HepG2 (cell line): ENCODE data around the gene MRRF. TPM values are rescaled to one million over a fixed set of nuclear protein-coding genes. Genes with fewer than 3 reads are reported as not detected.

Source experiments
- ATAC-seq: fragments of 200-7000 bp; cut with Tn5 transposase; 3 replicates; pipeline ENCODE4 v1.9.1; 2020; ENCODE audit warnings: mild to moderate bottlenecking, moderate library complexity
- BruUV-seq: library from RNA; stranded (reverse); fragments of 400-500 nt; replicated peaks from 2 replicates; lab custom pipeline; 2021; lab: Mats Ljungman, UMichigan
- CTCF ChIA-PET: fragments of 300-600 bp; formaldehyde crosslinking; extraction: SDS; loops from one replicate; lab custom pipeline; 2021; ENCODE audit warnings: low total read pairs, inconsistent platforms, low intra/inter-chr PET ratio; lab: Yijun Ruan, JAX
- POLR2A ChIA-PET: fragments of 350-600 bp; sonication (Branson Sonifier 250); formaldehyde crosslinking; loops from one replicate; lab custom pipeline; 2020; ENCODE audit warnings: antibody characterized with exemption, inconsistent platforms; lab: Yijun Ruan, JAX
- DNase-seq: peaks from one replicate; pipeline ENCODE4 v3.0.0-alpha.2; 2015; ENCODE audit warnings: low spot score
- FAIRE-seq: peaks from 3 replicates; lab custom pipeline; 2011; peaks lifted over from hg19 to GRCh38; lab: Jason Lieb, UNC
- H2AFZ ChIP-seq: one replicate; pipeline ENCODE4 v1.6.1; 2011; ENCODE audit warnings: low read length, inconsistent platforms
- H3K27ac ChIP-seq: fragments of 300-600 bp; 3 replicates; pipeline ENCODE4 v1.8.0; 2011; ENCODE audit warnings: mixed run types, mild to moderate bottlenecking, mixed read lengths, low read length, inconsistent platforms; ENCODE audit not compliant: insufficient read depth; ENCODE audit errors: extremely low read length
- H3K27me3 ChIP-seq, 2 experiments: fragments of 200-600 bp in 1 of 2; 2 replicates in 1 of 2; 3 replicates in 1 of 2; pipeline versions ENCODE4 v1.6.0 to v1.8.0; 2011; ENCODE audit warnings: low read length in 2 of 2, mild to moderate bottlenecking in 2 of 2, moderate library complexity in 2 of 2, inconsistent platforms in 1 of 2; ENCODE audit not compliant: insufficient read depth in 2 of 2, control insufficient read depth in 1 of 2
- H3K36me3 ChIP-seq, 2 experiments: fragments of 200-600 bp in 1 of 2; replicated peaks in 1 of 2; 2 replicates in 1 of 2; 3 replicates in 1 of 2; pipeline versions ENCODE4 v1.5.1 to v1.8.0; 2011; ENCODE audit warnings: low read length in 2 of 2, inconsistent platforms in 1 of 2; ENCODE audit not compliant: insufficient read depth in 2 of 2, control insufficient read depth in 1 of 2
- H3K4me1 ChIP-seq: 2 replicates; pipeline ENCODE4 v1.5.1; 2012; ENCODE audit warnings: low read length, inconsistent platforms; ENCODE audit not compliant: insufficient read depth
- H3K4me2 ChIP-seq: 2 replicates; pipeline ENCODE4 v1.6.0; 2011; ENCODE audit warnings: low read depth, low read length, inconsistent platforms
- H3K4me3 ChIP-seq, 3 experiments: fragments of 200-600 bp in 1 of 3; sonication (generic), shearing (Covaris generic) in 1 of 3; replicated peaks in 1 of 3; 2 replicates each; pipeline ENCODE4 v1.5.1; 2011 to 2016; ENCODE audit warnings: low read length in 3 of 3, inconsistent platforms in 2 of 3, low read depth in 2 of 3, mild to moderate bottlenecking in 2 of 3, control low read depth in 1 of 3, mixed read lengths in 1 of 3; ENCODE audit not compliant: insufficient read depth in 1 of 3
- H3K79me2 ChIP-seq: one replicate; pipeline ENCODE4 v1.6.1; 2011; ENCODE audit warnings: low read length, inconsistent platforms; ENCODE audit not compliant: insufficient read depth
- H3K9ac ChIP-seq: 2 replicates; pipeline ENCODE4 v1.6.0; 2011; ENCODE audit warnings: mild to moderate bottlenecking, low read depth, low read length, inconsistent platforms; ENCODE audit not compliant: insufficient read depth
- H3K9me3 ChIP-seq: 2 replicates; pipeline ENCODE4 v1.5.1; 2012; ENCODE audit warnings: mild to moderate bottlenecking, low read length
- H4K20me1 ChIP-seq: 2 replicates; pipeline ENCODE4 v1.6.0; 2011; ENCODE audit warnings: inconsistent platforms, mild to moderate bottlenecking, low read length, moderate library complexity; ENCODE audit not compliant: insufficient read depth
- CENPBD1 ChIP-seq: sonication (generic); formaldehyde crosslinking; IDR thresholded peaks from 2 replicates; pipeline ENCODE4 v1.8.0; 2022; ENCODE audit warnings: missing genetic modification reagents, low read depth, mild to moderate bottlenecking, borderline replicate concordance
- EP300 ChIP-seq, 3 experiments: sonication (generic) in 1 of 3; formaldehyde crosslinking in 1 of 3; IDR thresholded peaks; 2 replicates each; pipeline versions ENCODE4 v1.5.1 to v1.6.1; 2011 to 2020; ENCODE audit warnings: low read depth in 2 of 3, low read length in 2 of 3, borderline replicate concordance in 1 of 3, improper control_type of control experiment in 1 of 3, mild to moderate bottlenecking in 1 of 3, missing genetic modification reagents in 1 of 3, moderate library complexity in 1 of 3
- FOXJ3 ChIP-seq: sonication (generic); formaldehyde crosslinking; IDR thresholded peaks from 2 replicates; pipeline ENCODE4 v1.4.0; 2020; ENCODE audit warnings: missing genetic modification reagents, mild to moderate bottlenecking, borderline replicate concordance
- KMT2A ChIP-seq: sonication (generic); formaldehyde crosslinking; IDR thresholded peaks from 2 replicates; pipeline ENCODE4 v1.4.0; 2020; ENCODE audit warnings: missing genetic modification reagents
- MAF1 ChIP-seq: sonication (generic); formaldehyde crosslinking; IDR thresholded peaks from 2 replicates; pipeline ENCODE4 v1.5.0; 2020; ENCODE audit warnings: missing genetic modification reagents, borderline replicate concordance
- MNT ChIP-seq: fragments of 450-650 bp; IDR thresholded peaks from 2 replicates; pipeline ENCODE4 v1.6.1; 2016
- PHB2 ChIP-seq: fragments of 450-650 bp; IDR thresholded peaks from 2 replicates; pipeline ENCODE4 v1.6.1; 2018; ENCODE audit not compliant: partially characterized antibody
- RORA ChIP-seq: sonication (generic); formaldehyde crosslinking; IDR thresholded peaks from 2 replicates; pipeline ENCODE4 v1.5.0; 2020; ENCODE audit warnings: mild to moderate bottlenecking, missing genetic modification reagents, moderate library complexity
- ZBTB20 ChIP-seq: sonication (generic); formaldehyde crosslinking; IDR thresholded peaks from 2 replicates; pipeline ENCODE4 v1.8.1; 2023; ENCODE audit warnings: missing genetic modification reagents, low read depth, mild to moderate bottlenecking, borderline replicate concordance
- ZNF768 ChIP-seq: sonication (generic); formaldehyde crosslinking; IDR thresholded peaks from 2 replicates; pipeline ENCODE4 v1.4.0; 2020; ENCODE audit warnings: missing genetic modification reagents
- ZNF770 ChIP-seq: sonication (generic); formaldehyde crosslinking; IDR thresholded peaks from 2 replicates; pipeline ENCODE4 v1.5.0; 2020; ENCODE audit warnings: mild to moderate bottlenecking, missing genetic modification reagents
- WGBS: methylation state at CpG from one replicate; pipeline ENCODE4 v1.1.6; 2017; ENCODE audit warnings: low lambda C conversion rate; 5-methylcytosine and 5-hydroxymethylcytosine counted together
- in situ Hi-C: cut with HindIII; loops from 2 replicates; pipeline ENCODE4 v1.10.0; 2017; ENCODE audit warnings: low pct_unique_long_range_greater_than_20kb; ENCODE audit not compliant: extremely low pct_ligation_motif_present
- intact Hi-C: fragments of 100-400 bp; cut with micrococcal nuclease; formaldehyde crosslinking; loops from one replicate; pipeline ENCODE4 v1.10.0; 2022; ENCODE audit not compliant: unreplicated experiment
- polyA plus RNA-seq, 8 experiments: library from polyadenylated mRNA; depleted of rRNA in 3 of 8; stranded (reverse) in 7 of 8; unstranded in 1 of 8; fragments of >200 nt; fragmentation: Illumina TruSeq in 4 of 8; extraction: Trizol in 4 of 8; gene quantifications; 2 replicates each; pipeline versions ENCODE4 v1.2.1 to v1.2.3, GENCODE V29; 2011 to 2016; ENCODE audit warnings: low read depth in 4 of 8, missing spikeins in 1 of 8, mixed read lengths in 1 of 8; ENCODE audit not compliant: insufficient read depth in 1 of 8
- total RNA-seq, 5 experiments: library from RNA; depleted of rRNA; stranded (reverse); fragments of >200 nt; fragmentation: Illumina TruSeq; extraction: Trizol; gene quantifications; 2 replicates each; pipeline ENCODE4 v1.2.3, GENCODE V29; 2016; ENCODE audit warnings: low read depth in 1 of 5

Gene MRRF
- total and polyA plus RNA-seq, 2 of the 13 experiments (the other 11 are each of a cell fraction or from before 2014, with no cell fraction given): 37.3 to 44.3 TPM

GRCh38 chr9:122339579-122339978 is 74.9 kb downstream of the MRRF start:
- no peak overlapping the region for H3K27ac ChIP-seq
- intact Hi-C loops (no loop called here), in situ Hi-C loops (no loop called here)
- WGBS: 3% methylated on average over 5 of the region's 5 CpGs
- no TSS peak for BruUV-seq
- H3K79me2 ChIP-seq: no peaks in the 10 kb centered on the region
- DNase-seq (no peak), ATAC-seq (no peak), FAIRE-seq (no peak)
- POLR2A ChIA-PET: no interaction called here
- TF ChIP-seq PHB2 (no peak), ZBTB20 (CRISPR knock-in tag) (no peak), FOXJ3 (no peak), EP300 (IDR thresholded peaks at IDR 0.05; ENCODE audit: low read depth in 2 of 2, low read length in 2 of 2) (no peak), EP300 (CRISPR knock-in tag; IDR thresholded peaks at IDR 0.05; ENCODE audit: borderline replicate concordance) (no peak), ZNF768 (CRISPR knock-in tag) (peak; percentile 85), RORA (no peak), KMT2A (no peak), CENPBD1 (CRISPR knock-in tag) (no peak), MNT (peak; percentile 32; the same call in 1 of the 2 replicates), ZNF770 (CRISPR knock-in tag) (no peak), MAF1 (CRISPR knock-in tag) (no peak)
- H2AFZ ChIP-seq: no peak overlapping the region
- CTCF ChIA-PET: no interaction called here
- no peaks in the 10 kb centered on the region for H3K9me3 ChIP-seq
- H3K9ac ChIP-seq: no peak overlapping the region
- peaks cover 7 to 31% of the 10 kb centered on the region in 2 experiments; a peak in 4 of 5 replicates for H3K27me3 ChIP-seq
- no peaks in the 10 kb centered on the region for H3K36me3 ChIP-seq
- no peaks in the 10 kb centered on the region for H3K4me1 ChIP-seq
- H4K20me1 ChIP-seq: no peaks in the 10 kb centered on the region
- H3K4me3 ChIP-seq: no peak overlapping the region
- H3K4me2 ChIP-seq: no peak overlapping the region
